Sigmoid colon (tissue), 4 donors: Measurements from ENCODE around the gene GPX6.

Experiments
- EP300 ChIP-seq, 4 donors: sonication (generic); formaldehyde crosslinking; IDR thresholded peaks; one replicate each; pipeline ENCODE4 v1.6.1; 2017; ENCODE audit warnings: antibody characterized with exemption in 4 of 4
- POLR2A ChIP-seq, 2 donors: fragments of 450-650 bp; IDR thresholded peaks; one replicate each; pipeline ENCODE4 v1.6.1; 2016; ENCODE audit warnings: antibody characterized with exemption in 2 of 2, mild to moderate bottlenecking in 2 of 2, moderate library complexity in 2 of 2
- POLR2AphosphoS5 ChIP-seq, 4 donors: sonication (generic); formaldehyde crosslinking; IDR thresholded peaks; one replicate each; pipeline ENCODE4 v1.6.1; 2017; ENCODE audit warnings: antibody characterized with exemption in 4 of 4
- TF ChIP-seq, protein P1 (sequence below), 4 experiments: fragments of 450-650 bp in 3 of 4; fragments of 200-600 bp in 1 of 4; IDR thresholded peaks; one replicate each; pipeline ENCODE4 v1.5.1; 2016 to 2019; ENCODE audit warnings: antibody characterized with exemption in 4 of 4, mild to moderate bottlenecking in 3 of 4, moderate library complexity in 2 of 4

DNA sequence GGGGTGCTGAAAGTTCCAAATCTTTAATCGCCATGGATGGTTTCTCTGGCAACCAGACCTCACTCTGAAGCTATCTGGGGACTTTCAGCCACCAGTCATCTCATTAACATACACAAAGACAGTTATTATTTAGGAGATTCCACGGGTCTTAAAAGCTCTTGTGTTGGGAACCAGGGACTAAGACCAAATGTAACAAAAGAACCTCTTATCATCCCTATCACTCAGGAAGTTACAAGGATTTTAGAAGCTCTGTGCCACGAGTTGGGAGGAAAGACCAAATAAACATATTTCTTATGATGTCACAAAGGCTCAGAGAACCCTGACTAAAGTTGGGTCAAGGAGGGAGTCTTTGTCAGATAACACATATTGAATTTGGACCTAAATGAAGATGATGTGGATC lies 17.7 kb downstream of the GPX6 start:
- TF ChIP-seq POLR2A (IDR thresholded peaks at IDR 0.05) (no peak), EP300 (IDR thresholded peaks at IDR 0.05) (no peak), POLR2AphosphoS5 (IDR thresholded peaks at IDR 0.05) (no peak)
- TF ChIP-seq, protein P1, sequence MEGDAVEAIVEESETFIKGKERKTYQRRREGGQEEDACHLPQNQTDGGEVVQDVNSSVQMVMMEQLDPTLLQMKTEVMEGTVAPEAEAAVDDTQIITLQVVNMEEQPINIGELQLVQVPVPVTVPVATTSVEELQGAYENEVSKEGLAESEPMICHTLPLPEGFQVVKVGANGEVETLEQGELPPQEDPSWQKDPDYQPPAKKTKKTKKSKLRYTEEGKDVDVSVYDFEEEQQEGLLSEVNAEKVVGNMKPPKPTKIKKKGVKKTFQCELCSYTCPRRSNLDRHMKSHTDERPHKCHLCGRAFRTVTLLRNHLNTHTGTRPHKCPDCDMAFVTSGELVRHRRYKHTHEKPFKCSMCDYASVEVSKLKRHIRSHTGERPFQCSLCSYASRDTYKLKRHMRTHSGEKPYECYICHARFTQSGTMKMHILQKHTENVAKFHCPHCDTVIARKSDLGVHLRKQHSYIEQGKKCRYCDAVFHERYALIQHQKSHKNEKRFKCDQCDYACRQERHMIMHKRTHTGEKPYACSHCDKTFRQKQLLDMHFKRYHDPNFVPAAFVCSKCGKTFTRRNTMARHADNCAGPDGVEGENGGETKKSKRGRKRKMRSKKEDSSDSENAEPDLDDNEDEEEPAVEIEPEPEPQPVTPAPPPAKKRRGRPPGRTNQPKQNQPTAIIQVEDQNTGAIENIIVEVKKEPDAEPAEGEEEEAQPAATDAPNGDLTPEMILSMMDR (IDR thresholded peaks at IDR 0.05): no peak
